NCI-H748 treated with DMSO at 0.1 percent for 48 hours (cell line): ENCODE measurements around the gene RUBCNL.
"Not testable (repeated sequence)": the region's sequence is repeated elsewhere in the genome, so short reads cannot be mapped to it uniquely, and the experiment has no call there.

Experiments used
- DNase-seq: peaks from one replicate; lab custom pipeline; 2025; lab: John Stamatoyannopoulos, UW

RUBCNL gene

DNA sequence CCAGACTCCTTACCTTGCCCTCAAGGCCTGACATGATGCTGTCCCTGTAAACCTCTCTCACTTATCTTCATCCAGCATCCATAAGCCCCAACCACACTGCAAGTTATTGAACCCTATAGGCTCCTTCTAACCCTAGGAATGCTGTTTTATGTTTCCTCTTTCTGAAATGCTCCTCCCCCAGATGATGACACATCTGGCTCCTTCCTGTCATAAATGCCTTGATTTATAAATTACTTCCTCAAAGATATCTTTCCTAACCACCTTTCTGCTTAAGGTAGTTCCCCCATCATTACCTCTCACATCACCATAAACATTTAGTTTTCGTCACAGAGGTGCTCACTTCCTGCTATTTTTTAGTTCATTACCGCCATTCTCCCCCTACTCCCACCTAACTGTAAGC, 12.3 kb downstream of the RUBCNL start:
- no peak for DNase-seq

- DNase-seq: no peak
Measured at GRCh38 chr13:46373623-46374022, 13.4 kb downstream of the RUBCNL start.

- DNase-seq: not testable (repeated sequence)
Measured at GRCh38 chr13:46372938-46373337, 14.1 kb downstream of the RUBCNL start.

DNA sequence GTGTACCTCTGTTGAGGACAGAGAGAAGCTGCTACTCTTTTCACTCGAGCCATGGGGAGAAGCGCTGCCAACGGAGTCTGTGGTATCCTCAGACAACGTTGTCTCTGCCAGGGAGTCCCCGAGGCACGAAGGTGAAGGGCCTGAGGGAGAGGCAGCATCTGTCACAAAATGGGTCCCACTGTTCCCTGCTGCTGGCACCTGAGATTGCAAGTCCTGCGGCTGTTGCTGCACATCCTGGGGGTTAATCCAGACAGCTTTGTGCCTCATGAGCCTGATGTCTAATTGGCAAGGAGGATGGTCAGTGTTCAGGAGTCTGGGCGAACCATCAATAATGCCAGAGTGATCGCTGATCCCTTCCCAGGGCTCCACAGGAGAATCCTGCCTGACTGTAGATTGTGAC, 15.0 kb downstream of the RUBCNL start:
- DNase-seq: no peak

DNA sequence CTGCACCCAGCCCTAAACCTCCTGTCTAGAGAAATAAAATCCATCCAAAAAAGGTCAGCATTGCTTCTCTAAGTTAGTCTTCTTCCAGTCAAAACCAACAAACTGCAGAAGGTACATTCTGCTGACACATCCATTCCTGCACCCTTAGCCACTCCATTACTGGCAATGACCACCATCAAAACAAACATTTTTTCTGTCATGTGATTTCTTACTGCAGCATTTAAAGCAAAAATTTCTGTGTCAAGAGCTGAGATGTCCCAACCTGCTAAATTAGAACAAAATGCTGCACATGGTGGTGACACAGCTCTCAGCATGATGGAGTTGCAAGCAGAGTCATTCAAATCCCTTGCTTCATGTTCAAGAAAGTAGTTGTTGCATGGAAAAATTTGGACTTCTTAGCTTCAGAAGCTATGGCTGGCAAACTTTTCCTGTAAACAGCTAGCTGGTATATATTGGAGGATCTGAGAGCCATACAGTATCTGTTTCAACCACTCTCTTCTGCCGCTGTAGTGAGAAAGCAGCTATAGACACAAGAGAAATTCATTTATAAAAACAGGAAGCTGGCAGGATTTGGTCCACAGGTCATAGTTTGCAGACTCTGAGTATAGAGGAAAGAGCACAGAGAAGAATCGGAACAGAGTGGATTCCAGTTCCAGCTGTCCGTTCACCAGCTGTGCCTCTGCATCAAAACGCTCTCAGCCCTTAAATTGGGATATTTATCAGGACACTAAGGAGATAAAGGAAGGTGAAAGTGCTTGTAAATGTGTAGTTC, 17.4 kb downstream of the RUBCNL start:
- no peak for DNase-seq

DNA sequence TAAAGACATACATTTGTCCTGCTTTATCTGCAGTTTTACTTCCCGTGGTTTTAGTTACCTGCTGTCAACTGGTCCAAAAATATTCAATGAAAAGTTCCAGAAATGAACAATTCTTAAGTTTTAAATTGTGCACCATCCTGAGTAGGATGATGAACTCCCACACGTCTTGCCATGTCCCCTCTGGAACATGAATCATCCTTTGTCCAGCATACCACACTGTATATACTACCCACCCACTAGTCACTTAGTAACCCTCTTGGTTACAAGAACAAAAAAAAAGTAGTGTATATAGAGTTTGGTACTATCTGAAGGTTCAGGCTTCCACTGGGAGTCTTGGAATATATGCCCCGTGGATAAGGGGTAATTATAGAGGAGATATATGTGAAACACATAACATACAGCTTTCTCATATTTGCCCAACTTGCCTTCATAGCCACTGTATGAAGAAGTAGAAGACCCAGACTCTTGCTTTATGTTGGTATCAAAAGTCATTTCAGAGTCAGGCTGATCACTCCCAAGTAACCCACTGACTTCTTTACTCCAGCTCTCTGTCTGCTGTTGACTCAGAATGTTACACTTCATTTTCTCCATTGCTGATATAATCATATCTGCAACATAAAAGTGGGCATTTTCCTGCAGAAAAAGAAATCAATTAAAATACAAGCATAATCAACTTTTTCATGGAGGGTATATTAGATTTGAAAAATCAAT, 19.3 kb downstream of the RUBCNL start:
- no peak for DNase-seq

GRCh38 chr13:46361276-46361934, 25.6 kb downstream of the RUBCNL start:
- no peak for DNase-seq

- no peak for DNase-seq
Measured at GRCh38 chr13:46360604-46361003, 26.4 kb downstream of the RUBCNL start.

- DNase-seq: no peak
Measured at GRCh38 chr13:46359714-46360113, 27.3 kb downstream of the RUBCNL start.

DNA sequence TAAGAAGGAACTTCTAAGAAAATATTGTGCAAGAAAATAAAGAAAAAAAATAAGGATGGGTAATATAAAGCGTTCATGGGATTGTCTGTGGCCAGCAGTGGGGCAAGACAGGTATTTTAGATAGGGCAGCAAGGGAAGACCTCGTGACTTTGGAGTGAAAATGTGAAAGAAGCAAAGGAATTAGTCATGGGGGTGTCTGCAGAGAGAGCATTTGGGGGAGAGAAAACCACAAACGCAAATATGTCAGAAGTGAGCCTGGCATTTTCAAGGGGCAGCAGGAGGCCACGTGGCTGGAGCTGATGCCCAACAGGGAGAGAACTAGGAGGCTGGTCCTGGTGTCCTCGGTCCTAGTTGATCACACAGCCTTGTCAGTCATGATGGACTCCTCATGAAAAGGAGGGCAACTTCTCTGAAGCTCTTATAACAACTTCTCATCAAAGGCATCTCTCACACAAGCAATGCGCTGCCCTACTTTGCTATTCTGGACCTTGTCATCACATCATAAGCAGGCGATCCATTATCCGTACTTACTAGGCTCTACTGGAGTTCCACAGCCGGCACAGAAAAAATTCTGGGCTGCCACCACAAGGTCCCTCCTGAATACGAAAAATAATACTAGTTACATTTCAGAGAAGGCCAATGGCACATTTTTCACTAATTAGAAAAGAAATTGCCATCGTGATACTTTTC, 31.0 kb downstream of the RUBCNL start:
- no peak for DNase-seq

DNA sequence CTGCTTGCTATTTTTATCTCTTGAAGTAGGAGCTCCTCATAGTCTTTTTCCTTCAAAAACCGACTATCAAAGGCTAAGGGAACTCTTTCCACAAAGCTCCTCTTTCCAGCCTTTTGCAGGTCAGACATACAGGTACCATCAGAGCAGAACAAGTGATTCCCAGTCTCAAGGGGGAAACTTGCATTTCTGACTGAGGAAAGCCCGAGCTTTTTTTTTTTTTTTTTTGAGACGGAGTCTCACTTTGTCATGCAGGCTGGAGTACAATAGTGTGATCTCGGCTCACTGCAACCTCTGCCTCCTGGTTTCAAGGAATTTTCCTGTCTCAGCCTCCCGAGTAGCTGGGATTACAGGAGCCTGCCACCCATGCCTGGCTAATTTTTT, 32.0 kb downstream of the RUBCNL start:
- DNase-seq: no peak

GRCh38 chr13:46354156-46355087, 32.6 kb downstream of the RUBCNL start:
- DNase-seq: no peak

DNA sequence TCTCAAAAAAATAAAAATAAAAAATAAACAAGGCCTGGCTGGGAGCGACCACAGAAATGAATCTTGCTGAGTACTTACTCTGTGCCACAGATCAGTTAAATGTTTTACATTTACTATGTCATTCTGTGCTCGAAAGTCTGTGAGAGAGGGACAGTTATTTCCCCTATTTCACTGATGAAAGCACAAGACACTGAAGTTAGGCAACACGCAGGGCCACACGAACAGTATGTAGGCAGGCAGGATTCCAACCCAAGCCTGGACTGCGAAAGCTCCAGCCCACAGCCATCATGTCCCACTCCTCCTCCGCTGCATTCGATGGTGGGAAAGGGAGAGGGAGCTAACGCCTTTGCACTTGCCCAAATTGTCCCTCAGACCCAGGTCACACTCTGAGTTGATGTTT, 34.2 kb downstream of the RUBCNL start:
- DNase-seq: no peak

GRCh38 chr13:46350003-46350402, 37.0 kb downstream of the RUBCNL start:
- no peak for DNase-seq

DNA sequence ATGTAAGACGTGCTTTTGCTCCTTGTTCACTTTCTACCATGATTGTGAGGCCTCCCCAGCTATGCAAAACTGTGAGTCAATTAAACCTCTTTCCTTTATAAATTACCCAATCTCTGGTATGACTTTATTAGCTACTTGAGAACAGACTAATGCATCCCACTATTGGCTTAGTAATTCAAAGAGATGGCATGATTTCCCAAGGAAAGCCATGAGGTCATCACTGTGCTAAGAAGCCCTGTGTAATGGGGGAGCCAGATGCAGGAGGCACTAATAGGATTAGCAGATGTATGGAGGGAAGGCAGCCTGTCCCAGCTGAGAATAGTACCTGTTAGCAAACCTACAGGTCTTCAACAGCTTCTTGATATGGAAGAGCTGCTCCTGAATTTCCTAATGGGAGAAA, 38.1 kb downstream of the RUBCNL start:
- no peak for DNase-seq

GRCh38 chr13:46347277-46347676, 39.8 kb downstream of the RUBCNL start:
- DNase-seq: no peak

- no peak for DNase-seq
Measured at GRCh38 chr13:46345866-46346265, 41.2 kb downstream of the RUBCNL start.

DNA sequence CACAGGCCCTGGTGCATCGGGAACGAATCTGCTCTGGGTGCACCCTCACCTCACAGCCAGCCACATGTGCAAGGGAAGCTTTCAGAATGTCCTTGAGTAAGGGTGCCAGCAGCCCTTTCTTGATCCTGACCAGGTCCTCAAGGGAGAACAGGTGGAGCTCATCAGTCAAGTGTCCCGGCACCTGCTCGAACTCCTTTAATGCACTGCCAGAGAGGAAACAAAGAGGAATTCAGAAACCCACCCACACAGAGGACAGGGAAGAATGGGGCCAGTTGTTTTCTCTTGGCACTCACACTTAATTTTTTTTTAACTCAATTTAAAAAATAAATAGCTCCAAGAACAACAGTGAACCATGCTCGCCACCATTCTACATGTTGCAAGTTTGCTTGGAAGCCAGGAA, 41.7 kb downstream of the RUBCNL start:
- no peak for DNase-seq

GRCh38 chr13:46343279-46343994, 43.6 kb downstream of the RUBCNL start:
- DNase-seq: no peak

GRCh38 chr13:46342538-46342937, 44.5 kb downstream of the RUBCNL start:
- no peak for DNase-seq
